ENCODE measurements around the gene RAMACL. TPM values are rescaled to one million over a fixed set of nuclear protein-coding genes. Genes with fewer than 3 reads are reported as not detected.
A peak's percentile ranks its signal among the peaks of the same experiment; 100 is the strongest.

RAMACL gene
- total RNA-seq, 1 donor from 2014 or later, result 1.1 TPM

GRCh38 chr6:166618251-166618650 is 31.8 kb upstream of the RAMACL start:
- no peak for DNase-seq (ENCODE audit: low spot score)

- no peak for DNase-seq (ENCODE audit: low spot score)
Observed at GRCh38 chr6:166617359-166617758, 30.9 kb upstream of the RAMACL start.

GRCh38 chr6:166616261-166617238 is 30.1 kb upstream of the RAMACL start:
- DNase-seq (ENCODE audit: low spot score), result no peak

DNA sequence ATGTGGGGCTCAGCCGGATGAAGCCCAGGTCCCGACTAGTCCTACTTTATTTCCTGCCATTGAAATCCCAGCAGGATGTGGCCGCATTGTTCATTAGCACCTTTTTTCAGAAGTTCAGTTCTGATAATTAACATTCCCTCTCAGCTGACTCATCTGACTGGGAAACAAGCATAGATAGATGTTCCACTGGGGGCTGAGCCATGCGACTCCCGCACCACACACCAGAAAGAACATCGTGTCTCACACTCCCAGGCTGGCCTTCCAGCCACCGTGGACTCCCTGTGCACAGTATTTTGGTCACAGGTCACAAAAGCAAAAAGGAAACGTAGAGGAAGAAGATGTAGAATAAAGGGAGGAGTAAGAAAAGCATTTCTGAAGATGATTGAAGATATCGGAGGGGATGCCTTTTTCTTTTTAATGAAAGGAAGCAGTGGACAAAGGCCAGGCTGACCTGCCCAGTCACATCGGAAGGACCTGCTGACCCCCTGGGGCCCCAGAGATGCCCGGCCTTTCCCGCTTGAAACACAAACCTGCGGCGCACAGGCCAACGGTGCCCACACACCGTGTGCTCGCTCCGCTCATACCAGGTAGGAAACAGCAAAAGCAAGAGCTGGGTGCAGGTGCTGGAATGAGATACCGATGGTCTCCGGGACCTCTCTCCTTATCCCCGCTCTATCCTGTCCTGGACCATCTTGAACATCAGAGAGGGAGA is 28.7 kb upstream of the RAMACL start:
- no peak for DNase-seq (ENCODE audit: low spot score)

GRCh38 chr6:166614589-166614988 is 28.1 kb upstream of the RAMACL start:
- no peak for DNase-seq (ENCODE audit: low spot score)

DNA sequence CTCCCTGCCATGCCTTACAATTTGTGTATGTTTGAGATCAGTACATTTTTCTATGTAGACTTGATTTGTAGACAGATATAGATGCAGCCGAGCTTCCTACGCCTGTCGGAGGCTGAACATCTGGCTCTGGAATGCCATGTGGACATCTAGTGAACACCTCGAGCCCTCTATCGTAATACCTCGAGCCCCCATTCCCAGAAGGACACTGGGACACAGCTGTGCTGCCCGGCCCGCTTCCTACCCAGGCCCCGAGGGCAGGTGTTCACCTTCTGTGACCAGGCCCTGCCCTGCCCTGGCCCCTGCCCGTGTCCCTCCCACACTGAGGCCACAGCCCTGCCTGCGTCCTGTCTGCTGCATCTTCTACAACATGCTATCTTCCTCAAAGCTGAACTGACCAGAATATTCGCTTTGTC is 27.7 kb upstream of the RAMACL start:
- DNase-seq (ENCODE audit: low spot score), result peak; percentile 8

- DNase-seq (ENCODE audit: low spot score), result no peak
Observed at GRCh38 chr6:166613027-166613426, 26.5 kb upstream of the RAMACL start.

- no peak for DNase-seq (ENCODE audit: low spot score)
Observed at GRCh38 chr6:166612471-166612881, 26.0 kb upstream of the RAMACL start.

DNA sequence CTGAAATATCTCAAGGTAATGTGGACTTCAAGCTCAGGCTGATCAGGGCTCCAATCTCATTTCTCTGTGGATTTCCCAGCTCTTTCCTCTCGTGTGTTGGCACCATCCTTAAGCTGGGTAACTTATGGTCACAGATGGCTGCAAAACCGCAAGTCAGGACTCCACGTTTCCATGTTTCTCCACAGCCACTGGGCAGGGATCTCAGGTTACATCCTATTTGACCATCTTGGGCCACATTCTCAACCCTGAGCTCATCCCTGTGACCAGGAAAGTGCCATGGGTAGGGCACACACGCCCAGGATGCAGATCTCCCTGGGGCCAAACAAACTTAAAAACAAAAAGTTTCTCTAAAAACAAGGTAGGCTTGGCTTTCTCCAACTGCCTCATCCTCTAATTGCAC is 25.2 kb upstream of the RAMACL start:
- DNase-seq (ENCODE audit: low spot score), result no peak

GRCh38 chr6:166610069-166610468 is 23.6 kb upstream of the RAMACL start:
- DNase-seq (ENCODE audit: low spot score), result no peak

DNA sequence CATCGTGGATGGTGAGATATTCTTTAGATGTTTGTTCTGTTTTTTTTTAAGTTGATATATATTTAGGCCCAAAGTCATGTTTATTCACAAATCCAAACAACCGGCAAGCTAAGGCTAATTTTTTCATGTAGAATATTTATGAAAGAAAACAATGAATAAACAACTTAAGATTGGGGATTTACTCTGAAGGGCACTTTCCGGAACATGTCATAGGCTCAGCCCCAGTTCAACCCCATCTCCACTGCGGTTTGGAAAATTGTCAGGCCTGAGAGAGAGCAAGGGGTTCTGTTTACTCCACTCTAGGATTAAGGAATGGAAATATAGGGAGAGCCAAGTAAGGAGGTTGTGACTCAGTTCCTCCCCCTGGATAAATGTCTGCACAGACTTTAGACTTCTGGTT is 22.3 kb upstream of the RAMACL start:
- peak; percentile 65 for DNase-seq (ENCODE audit: low spot score)

DNA sequence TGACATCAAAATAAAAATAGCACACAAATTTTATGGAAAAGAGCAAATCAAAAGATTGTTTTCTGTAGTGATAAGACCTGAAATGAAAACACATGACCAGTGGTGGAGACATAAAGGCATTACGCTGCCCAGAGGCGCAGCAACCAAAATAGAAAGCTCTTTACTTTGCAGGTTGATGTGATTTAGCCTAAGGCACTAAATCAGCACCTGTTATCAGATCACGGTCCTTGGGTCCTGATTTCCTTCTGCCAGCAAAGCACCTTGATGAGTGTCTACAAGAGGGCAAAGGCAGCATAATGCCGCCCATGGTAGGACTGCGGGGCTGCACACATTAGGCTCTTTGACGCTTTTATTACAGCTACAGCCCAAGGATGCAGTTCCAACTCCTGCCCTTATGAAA is 19.3 kb upstream of the RAMACL start:
- peak; percentile 3 for DNase-seq (ENCODE audit: low spot score)

- peak; percentile 0 for DNase-seq (ENCODE audit: low spot score)
Observed at GRCh38 chr6:166604911-166605310, 18.4 kb upstream of the RAMACL start.

DNA sequence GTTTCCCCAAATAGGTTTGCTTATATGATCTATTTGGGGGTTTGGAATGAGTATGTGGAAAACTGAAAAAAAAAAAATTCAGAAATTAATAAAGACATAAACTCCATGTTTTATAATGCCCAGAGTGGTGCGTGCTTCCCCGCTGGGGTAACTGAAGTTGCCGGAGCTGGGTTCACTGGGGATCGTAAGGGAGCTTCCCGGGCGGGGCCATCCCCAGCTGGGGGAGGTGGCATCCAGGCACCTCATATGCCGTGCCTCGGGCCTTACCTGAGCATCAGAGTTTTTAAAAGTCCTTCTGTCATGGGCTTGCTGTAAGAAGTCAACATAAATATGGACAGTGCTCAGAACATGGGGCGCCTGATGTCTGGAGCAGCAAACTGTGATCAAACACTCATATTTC is 17.9 kb upstream of the RAMACL start:
- peak; percentile 2 for DNase-seq (ENCODE audit: low spot score)

- peak; percentile 13 for DNase-seq (ENCODE audit: low spot score)
Observed at GRCh38 chr6:166603043-166603690, 16.7 kb upstream of the RAMACL start.

DNA sequence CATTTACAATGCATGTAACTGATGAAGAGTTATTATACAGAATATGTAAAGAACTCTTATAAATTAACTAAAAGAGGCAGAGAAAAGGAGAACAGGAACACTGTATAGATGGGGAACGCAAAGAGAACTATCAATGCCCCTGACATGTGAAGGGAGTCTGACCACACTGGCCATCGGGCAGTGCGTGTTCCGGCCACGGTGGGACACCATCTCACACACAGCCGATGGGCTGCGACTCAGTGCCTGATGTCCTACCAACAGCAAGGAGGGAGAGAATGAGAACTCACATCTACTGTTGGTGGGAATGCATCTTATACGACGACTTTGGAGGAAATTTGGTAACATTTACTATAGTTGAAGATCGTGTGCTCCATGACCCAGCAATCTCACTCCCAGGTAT is 15.5 kb upstream of the RAMACL start:
- peak; percentile 6 for DNase-seq (ENCODE audit: low spot score)

DNA sequence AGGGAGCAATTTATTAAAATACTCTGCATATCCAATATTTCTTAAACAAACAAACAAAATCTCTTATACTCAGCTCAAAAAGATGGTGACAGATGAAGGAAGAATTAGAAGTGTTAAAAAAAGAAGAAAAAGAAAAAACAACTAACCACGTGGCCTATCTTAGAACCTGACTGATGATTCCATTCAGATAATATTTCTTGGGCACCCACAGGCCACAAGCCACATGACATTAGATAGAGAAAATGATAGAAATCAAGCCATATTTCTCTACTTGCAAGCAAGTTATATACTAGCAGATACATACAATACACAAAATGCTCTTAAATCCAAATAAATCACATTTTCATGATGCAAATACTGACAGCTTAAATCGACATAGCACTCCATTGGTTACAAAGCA is 14.5 kb upstream of the RAMACL start:
- no peak for DNase-seq (ENCODE audit: low spot score)

DNA sequence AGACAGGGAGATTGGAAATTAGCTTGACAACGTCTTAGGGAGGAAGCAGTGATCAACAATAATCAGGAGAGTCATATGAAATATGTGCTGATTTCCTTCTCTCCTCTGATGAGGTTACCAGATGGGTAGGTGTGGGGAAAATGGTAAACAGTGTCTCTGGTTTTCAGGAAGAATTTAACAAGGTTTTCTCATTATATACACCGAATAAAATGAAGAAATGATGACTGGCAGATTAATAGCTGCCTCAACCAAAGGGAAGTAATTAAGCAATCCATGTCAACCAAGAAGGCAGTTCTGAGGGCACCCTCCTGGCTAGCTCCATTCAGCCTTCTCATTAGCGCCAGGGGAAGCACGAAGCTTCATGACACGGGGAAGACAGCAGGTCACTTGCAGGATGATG is 12.7 kb upstream of the RAMACL start:
- DNase-seq (ENCODE audit: low spot score), result no peak

GRCh38 chr6:166598441-166599138 is 12.1 kb upstream of the RAMACL start:
- peak; percentile 65 for DNase-seq (ENCODE audit: low spot score)

- no peak for DNase-seq (ENCODE audit: low spot score)
Observed at GRCh38 chr6:166597711-166598440, 11.4 kb upstream of the RAMACL start.
